Ramos (cell line): ENCODE results near the gene KCNA10.

Experiments used
- in situ Hi-C: fragments of 300-500 bp; cut with MboI; formaldehyde crosslinking; loops from one replicate; pipeline ENCODE4 v1.14.3; 2022; ENCODE audit warnings: low sequenced_read_pairs; ENCODE audit not compliant: unreplicated experiment

Gene KCNA10

GRCh38 chr1:110481968-110482623, 36.9 kb downstream of the KCNA10 start:
- in situ Hi-C loops = no loop called here

DNA sequence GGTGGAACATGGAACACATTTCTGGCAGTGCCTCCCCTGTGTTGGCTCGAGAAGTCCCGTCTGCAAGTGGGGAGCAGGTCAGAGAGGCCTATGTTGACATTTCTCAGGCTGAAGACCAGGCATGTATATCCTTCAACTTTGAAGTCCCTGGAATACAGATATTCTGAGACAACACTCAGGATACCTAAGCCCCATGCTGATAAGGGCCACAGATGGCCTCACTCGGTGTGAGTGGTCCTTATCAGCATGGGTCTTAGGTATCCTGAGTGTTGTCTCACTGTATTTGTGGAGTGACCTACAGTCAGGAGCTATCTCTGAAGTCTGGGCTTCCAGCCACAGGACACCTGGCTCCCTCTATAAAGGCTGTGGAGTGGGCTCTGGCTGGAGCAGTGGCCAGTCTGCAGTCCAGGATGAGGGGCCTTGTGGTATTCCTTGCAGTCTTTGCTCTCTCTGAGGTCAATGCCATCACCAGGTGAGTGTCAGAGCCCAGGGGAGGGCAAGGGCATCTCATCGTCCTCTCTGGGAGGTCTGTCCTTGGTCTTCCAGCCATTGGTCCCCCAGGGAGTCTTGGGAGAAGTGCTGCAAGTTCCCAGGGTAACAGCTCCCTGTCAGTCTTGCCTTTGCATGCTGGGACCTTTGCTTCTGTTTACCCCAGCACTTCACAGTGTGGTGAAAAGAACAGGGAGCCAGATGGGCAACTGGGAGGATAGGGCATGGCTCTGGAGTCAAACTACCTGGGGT, 38.4 kb downstream of the KCNA10 start:
- in situ Hi-C loops = no loop called here

- in situ Hi-C loops = no loop called here
Measured at GRCh38 chr1:110478886-110479285, 40.1 kb downstream of the KCNA10 start.

GRCh38 chr1:110477967-110478640, 40.9 kb downstream of the KCNA10 start:
- in situ Hi-C loops = no loop called here

GRCh38 chr1:110477445-110477957, 41.5 kb downstream of the KCNA10 start:
- in situ Hi-C loops = no loop called here

GRCh38 chr1:110477041-110477440, 41.9 kb downstream of the KCNA10 start:
- in situ Hi-C loops = no loop called here

GRCh38 chr1:110476028-110476765, 42.8 kb downstream of the KCNA10 start:
- in situ Hi-C loops = no loop called here

- in situ Hi-C loops = no loop called here
Measured at GRCh38 chr1:110475362-110476027, 43.5 kb downstream of the KCNA10 start.

DNA sequence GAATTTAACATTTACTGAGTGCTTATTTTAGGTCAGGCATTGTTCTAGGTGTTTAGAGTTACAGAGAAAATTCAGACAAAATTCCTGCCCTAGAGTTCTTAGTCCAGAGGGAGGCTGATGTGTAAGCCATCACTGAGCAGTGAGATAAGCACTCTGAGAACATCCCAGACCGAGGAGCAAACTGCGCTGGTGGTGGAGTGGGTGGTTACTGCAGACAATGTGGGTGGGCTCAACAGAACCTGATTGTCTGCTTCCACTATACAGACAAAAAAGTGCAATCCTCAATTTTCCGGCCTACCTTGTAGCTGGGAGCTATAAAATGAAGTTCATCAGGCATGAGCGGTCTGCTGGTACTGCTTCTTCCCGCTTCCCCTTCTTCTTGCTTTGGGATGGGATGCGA, 44.5 kb downstream of the KCNA10 start:
- in situ Hi-C loops = no loop called here

- in situ Hi-C loops = no loop called here
Measured at GRCh38 chr1:110472546-110472945, 46.4 kb downstream of the KCNA10 start.

- in situ Hi-C loops = no loop called here
Measured at GRCh38 chr1:110471131-110471530, 47.8 kb downstream of the KCNA10 start.
